Activated CD8-positive, alpha-beta memory T cell treated with anti-CD3 and anti-CD28 coated beads, Interleukin-2, amount 50 U/mL, for 4 hours (primary cell): ENCODE measurements around the gene CALHM3.
"Not testable (repeated sequence)": the region's sequence is repeated elsewhere in the genome, so short reads cannot be mapped to it uniquely, and the experiment has no call there.

Experiments
- DNase-seq: peaks from one replicate; pipeline ENCODE4 v3.0.0-alpha.2; 2020

The CALHM3 gene

GRCh38 chr10:103502849-103503660, 24.0 kb upstream of the CALHM3 start:
- no peak for DNase-seq

- DNase-seq = no peak
Measured at GRCh38 chr10:103501186-103501585, 22.1 kb upstream of the CALHM3 start.

- DNase-seq = no peak
Measured at GRCh38 chr10:103500481-103500880, 21.4 kb upstream of the CALHM3 start.

GRCh38 chr10:103499881-103500280, 20.8 kb upstream of the CALHM3 start:
- no peak for DNase-seq

- no peak for DNase-seq
Measured at GRCh38 chr10:103498936-103499638, 20.0 kb upstream of the CALHM3 start.

GRCh38 chr10:103497161-103497915, 18.3 kb upstream of the CALHM3 start:
- no peak for DNase-seq

- DNase-seq = no peak
Measured at GRCh38 chr10:103495321-103495720, 16.3 kb upstream of the CALHM3 start.

- DNase-seq = peak; percentile 24
Measured at GRCh38 chr10:103493916-103494877, 15.2 kb upstream of the CALHM3 start.

GRCh38 chr10:103493362-103493915, 14.4 kb upstream of the CALHM3 start, which contains the start of gene NEURL1:
TSS of gene NEURL1 (plus strand) at chr10:103493705. CDS start at chr10:103494388, 683 bp downstream.
- DNase-seq = peak; percentile 25

GRCh38 chr10:103492655-103493261, 13.7 kb upstream of the CALHM3 start:
- no peak for DNase-seq

GRCh38 chr10:103491729-103492364, 12.8 kb upstream of the CALHM3 start:
- DNase-seq = no peak

GRCh38 chr10:103490986-103491314, 11.9 kb upstream of the CALHM3 start:
- DNase-seq = no peak

GRCh38 chr10:103487410-103487708, 8.3 kb upstream of the CALHM3 start:
- no peak for DNase-seq

- not testable (repeated sequence) for DNase-seq
Measured at GRCh38 chr10:103486635-103487409, 7.8 kb upstream of the CALHM3 start.

GRCh38 chr10:103481974-103482531, 3.0 kb upstream of the CALHM3 start:
- DNase-seq = no peak

GRCh38 chr10:103480521-103480920, 1.5 kb upstream of the CALHM3 start:
- no peak for DNase-seq

GRCh38 chr10:103478671-103479070, 369 bp downstream of the CALHM3 start:
- no peak for DNase-seq

- DNase-seq = no peak
Measured at GRCh38 chr10:103476046-103476768, 2.8 kb downstream of the CALHM3 start.

- no peak for DNase-seq
Measured at GRCh38 chr10:103475437-103475836, 3.6 kb downstream of the CALHM3 start.
